AG04450 (cell line): Measurements from ENCODE around the gene GPC6. TPM values are rescaled to one million over a fixed set of nuclear protein-coding genes. Genes with fewer than 3 reads are reported as not detected.

Experiments
- CTCF ChIA-PET: fragments of 300-600, 350-600 bp; formaldehyde crosslinking; extraction: SDS; loops from one replicate; lab custom pipeline; 2022; ENCODE audit warnings: antibody characterized with exemption, inconsistent platforms; lab: Charles Lee
- POLR2A ChIA-PET: fragments of 350-600 bp; formaldehyde crosslinking; extraction: SDS; loops from one replicate; lab custom pipeline; 2021; ENCODE audit warnings: antibody characterized with exemption, inconsistent platforms; lab: Yijun Ruan, JAX
- DNase-seq: peaks from one replicate; pipeline ENCODE4 v3.0.0-alpha.2; 2011; ENCODE audit warnings: low read depth, low spot score
- H3K27ac ChIP-seq: one replicate; pipeline ENCODE4 v1.5.1; 2012; ENCODE audit warnings: low read depth, low read length, control low read depth
- H3K27me3 ChIP-seq: one replicate; pipeline ENCODE4 v1.6.0; 2012; ENCODE audit warnings: low read length; ENCODE audit not compliant: control insufficient read depth, insufficient read depth
- H3K4me3 ChIP-seq: 2 replicates; pipeline ENCODE4 v1.5.1; 2011; ENCODE audit warnings: mild to moderate bottlenecking, low read depth, low read length, control low read depth
- H3K9me3 ChIP-seq: 2 replicates; pipeline ENCODE4 v1.5.1; 2012; ENCODE audit warnings: low read length; ENCODE audit not compliant: control insufficient read depth, insufficient read depth
- polyA plus RNA-seq: library from polyadenylated mRNA; depleted of rRNA; stranded (reverse); fragments of >200 nt; gene quantifications from 2 replicates; pipeline ENCODE4 v1.2.3, GENCODE V29; 2011
- TF ChIP-seq, protein P1 (sequence below): IDR thresholded peaks from 2 replicates; pipeline ENCODE4 v1.5.1; 2011; ENCODE audit warnings: low read depth, low read length, control low read depth, inconsistent platforms

The GPC6 gene
- polyA plus RNA-seq, 1 experiment = 40.4 TPM

DNA sequence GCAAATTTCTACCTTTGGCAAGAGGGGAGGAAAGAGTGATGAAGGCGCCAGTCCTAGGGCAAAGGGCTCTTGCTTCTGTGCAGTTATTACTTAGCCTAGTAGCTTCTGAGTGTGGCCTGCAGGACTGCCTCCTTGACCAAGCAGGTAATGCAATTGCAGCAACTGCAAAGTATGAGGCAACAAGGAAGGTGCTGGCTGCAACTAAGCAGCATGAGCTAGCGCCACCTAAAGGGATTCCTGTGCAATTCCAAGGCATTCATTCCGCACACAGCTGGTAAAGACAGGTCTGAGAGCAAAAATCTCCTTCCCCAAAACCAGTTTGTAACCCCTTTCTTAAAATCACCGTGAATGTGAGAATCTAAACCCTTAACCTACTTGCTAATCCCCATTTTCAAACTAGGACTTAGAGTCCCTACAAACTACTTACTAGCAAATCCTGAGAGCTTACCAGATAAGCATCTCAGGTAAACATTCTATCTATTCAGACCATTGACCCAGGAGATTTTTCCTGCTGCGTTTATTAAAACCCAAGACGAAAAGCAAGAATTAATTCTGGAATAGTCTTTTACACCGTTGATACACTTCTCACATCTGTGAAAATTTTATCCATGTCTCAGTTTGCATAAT is 1190.0 kb downstream of the GPC6 start:
- ChIA-PET POLR2A (no interaction called here), CTCF (interaction anchor here (1.0 to 1.2 kb wide), 3 partner anchors 19 to 201 kb away, joined by 3 to 6 read pairs (median 4); no protein-coding TSS in a partner anchor)
- TF ChIP-seq, protein P1, sequence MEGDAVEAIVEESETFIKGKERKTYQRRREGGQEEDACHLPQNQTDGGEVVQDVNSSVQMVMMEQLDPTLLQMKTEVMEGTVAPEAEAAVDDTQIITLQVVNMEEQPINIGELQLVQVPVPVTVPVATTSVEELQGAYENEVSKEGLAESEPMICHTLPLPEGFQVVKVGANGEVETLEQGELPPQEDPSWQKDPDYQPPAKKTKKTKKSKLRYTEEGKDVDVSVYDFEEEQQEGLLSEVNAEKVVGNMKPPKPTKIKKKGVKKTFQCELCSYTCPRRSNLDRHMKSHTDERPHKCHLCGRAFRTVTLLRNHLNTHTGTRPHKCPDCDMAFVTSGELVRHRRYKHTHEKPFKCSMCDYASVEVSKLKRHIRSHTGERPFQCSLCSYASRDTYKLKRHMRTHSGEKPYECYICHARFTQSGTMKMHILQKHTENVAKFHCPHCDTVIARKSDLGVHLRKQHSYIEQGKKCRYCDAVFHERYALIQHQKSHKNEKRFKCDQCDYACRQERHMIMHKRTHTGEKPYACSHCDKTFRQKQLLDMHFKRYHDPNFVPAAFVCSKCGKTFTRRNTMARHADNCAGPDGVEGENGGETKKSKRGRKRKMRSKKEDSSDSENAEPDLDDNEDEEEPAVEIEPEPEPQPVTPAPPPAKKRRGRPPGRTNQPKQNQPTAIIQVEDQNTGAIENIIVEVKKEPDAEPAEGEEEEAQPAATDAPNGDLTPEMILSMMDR = peak; percentile 36; the same call in 1 of the 2 replicates
- H3K4me3 ChIP-seq = no peak overlapping the region
- H3K9me3 ChIP-seq = no peaks in the 10 kb centered on the region
- DNase-seq = no peak
- H3K27ac ChIP-seq = no peak overlapping the region
- no peaks in the 10 kb centered on the region for H3K27me3 ChIP-seq

- Histone ChIP-seq H3K27ac (no peak overlapping the region), H3K27me3 (no peaks in the 10 kb centered on the region), H3K9me3 (no peaks in the 10 kb centered on the region), H3K4me3 (no peak overlapping the region)
- DNase-seq = no peak
- ChIA-PET CTCF (interaction anchor here (1.0 to 1.2 kb wide), 3 partner anchors 19 to 200 kb away, joined by 3 to 6 read pairs (median 4); no protein-coding TSS in a partner anchor), POLR2A (no interaction called here)
- TF ChIP-seq, protein P1 = no peak
These were observed 1190.7 kb downstream of the GPC6 start for GRCh38 chr13:94417294-94417693.

GRCh38 chr13:94419304-94419924 is 1192.8 kb downstream of the GPC6 start:
- DNase-seq = peak; percentile 15
- H3K9me3 ChIP-seq = no peaks in the 10 kb centered on the region
- ChIA-PET POLR2A (interaction anchor here (1.1 kb wide), 1 partner anchor 8 kb away, joined by 4 read pairs; no protein-coding TSS in a partner anchor), CTCF (no interaction called here)
- H3K27me3 ChIP-seq = no peaks in the 10 kb centered on the region
- H3K4me3 ChIP-seq = no peak overlapping the region
- TF ChIP-seq, protein P1 = no peak
- H3K27ac ChIP-seq = no peak overlapping the region

DNA sequence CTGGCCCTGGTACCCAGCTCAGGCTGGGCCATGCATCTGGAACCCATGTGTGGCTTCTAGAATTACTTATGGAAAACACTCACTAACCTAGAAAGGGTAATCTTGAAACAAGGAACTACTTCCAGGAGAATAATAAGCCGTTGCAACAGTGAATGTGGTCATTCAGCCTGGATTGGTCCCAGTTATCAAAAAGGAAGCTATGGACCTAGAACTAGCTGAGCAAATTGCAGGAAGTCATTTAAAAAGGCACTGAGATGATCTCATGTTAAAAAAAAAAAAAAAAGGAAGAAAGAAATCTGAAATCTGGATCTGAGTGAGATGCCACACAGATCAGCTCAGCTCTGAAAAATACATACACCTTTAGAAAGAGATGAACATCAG is 1193.3 kb downstream of the GPC6 start:
- H3K27me3 ChIP-seq = no peaks in the 10 kb centered on the region

More for the DNA sequence above, 1193.3 kb downstream of the GPC6 start:
- ChIA-PET POLR2A (interaction anchor here (1.1 kb wide), 1 partner anchor 8 kb away, joined by 4 read pairs; no protein-coding TSS in a partner anchor), CTCF (no interaction called here)
- DNase-seq = no peak
- TF ChIP-seq, protein P1 = no peak
- no peak overlapping the region for H3K27ac ChIP-seq
- H3K4me3 ChIP-seq = no peak overlapping the region
- H3K9me3 ChIP-seq = no peaks in the 10 kb centered on the region
